ENCODE data around the gene TOGARAM2. TPM values are rescaled to one million over a fixed set of nuclear protein-coding genes. Genes with fewer than 3 reads are reported as not detected.
A peak's percentile ranks its signal among the peaks of the same experiment; 100 is the strongest.

TOGARAM2 gene
- total and polyA plus RNA-seq, 2 of the 13 experiments (the other 11 are each of a cell fraction or from before 2014, with no cell fraction given): under 0.01 to 0.05 TPM

- TF ChIP-seq ZFP91 (CRISPR knock-in tag; IDR thresholded peaks at IDR 0.05; ENCODE audit: borderline replicate concordance) (no peak), NAIF1 (CRISPR knock-in tag; IDR thresholded peaks at IDR 0.05; ENCODE audit: borderline replicate concordance) (no peak), NFIB (CRISPR knock-in tag; IDR thresholded peaks at IDR 0.05; ENCODE audit: borderline replicate concordance) (no peak), REST (IDR thresholded peaks at IDR 0.05; ENCODE audit: borderline replicate concordance in 1 of 2, low read depth in 1 of 2, low read length in 2 of 2) (no peak), CEBPB (IDR thresholded peaks at IDR 0.05; ENCODE audit: borderline replicate concordance, low read depth, low read length) (peak; percentile 95)
Measured at GRCh38 chr2:28951910-28952835, 28.9 kb upstream of the TOGARAM2 start (continued).

Measured in HepG2 (cell line).